ENCODE data around the gene ZNF438. TPM values are rescaled to one million over a fixed set of nuclear protein-coding genes. Genes with fewer than 3 reads are reported as not detected.

The ZNF438 gene
- total RNA-seq, 1 experiment from 2014 or later, result 2.0 TPM

DNA sequence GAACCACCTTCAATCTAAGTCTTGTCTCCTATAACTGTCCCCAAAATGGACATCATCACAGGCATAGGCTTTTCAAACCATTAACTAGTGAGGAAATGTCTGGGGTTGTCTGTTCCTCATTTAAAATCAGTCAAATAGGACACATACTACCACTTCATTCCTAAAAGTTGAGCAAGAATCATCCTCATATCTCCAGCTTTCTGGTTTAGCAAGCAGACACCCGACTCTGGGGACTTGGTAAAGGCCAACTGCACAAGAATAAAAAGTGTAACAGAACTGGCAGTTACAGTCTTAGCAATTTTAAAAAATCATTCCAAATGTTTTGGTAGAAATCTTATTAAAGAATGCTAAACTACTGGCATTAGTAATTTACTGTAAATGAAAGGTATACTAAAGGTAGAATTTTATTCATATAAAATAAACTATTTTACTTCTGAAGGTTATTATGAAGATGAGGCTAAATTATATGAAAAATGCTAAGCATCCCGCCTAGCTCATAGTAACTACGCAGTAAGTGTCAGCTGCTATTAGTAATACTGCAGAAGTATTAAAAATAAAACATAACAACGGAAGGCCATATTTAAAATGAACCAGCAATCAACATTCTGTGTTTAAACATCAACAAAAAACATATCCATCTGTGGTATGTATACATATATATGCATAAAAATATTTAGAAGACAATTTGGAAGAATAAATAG is 60.8 kb downstream of the ZNF438 start:
- CTCF ChIA-PET, result no interaction called here
- no peaks in the 10 kb centered on the region for H3K4me1 ChIP-seq (ENCODE audit: insufficient read depth, low read length, poor library complexity, severe bottlenecking)

DNA sequence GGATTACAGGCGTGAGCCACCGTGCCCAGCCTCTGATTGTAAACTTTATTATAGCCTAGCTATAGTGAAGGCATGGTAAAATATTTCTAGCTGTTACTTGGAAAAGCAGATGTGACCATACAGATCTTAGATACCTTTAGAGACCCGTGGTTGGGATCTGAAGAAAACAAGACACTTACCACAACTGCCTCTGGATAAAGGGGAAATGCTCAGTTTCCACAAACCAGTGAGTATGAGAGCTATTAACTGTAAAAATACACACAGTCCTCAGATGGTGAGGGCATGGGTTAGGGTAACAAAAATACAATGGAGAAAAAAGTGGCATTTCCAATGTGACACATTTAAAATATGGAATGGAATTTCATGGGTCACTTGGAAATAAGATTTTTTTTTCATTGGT is 63.0 kb downstream of the ZNF438 start:
- Histone ChIP-seq H3K27me3 (replicated peaks; ENCODE audit: insufficient read depth, low read depth, low read length, poor library complexity) (no peaks in the 10 kb centered on the region), H3K36me3 (ENCODE audit: insufficient read depth, low read length, poor library complexity, severe bottlenecking) (no peaks in the 10 kb centered on the region), H3K9me3 (ENCODE audit: low read depth, low read length, poor library complexity, severe bottlenecking) (no peaks in the 10 kb centered on the region), H3K4me1 (ENCODE audit: insufficient read depth, low read length, poor library complexity, severe bottlenecking) (no peaks in the 10 kb centered on the region), H3K27ac (ENCODE audit: low read depth, low read length, poor library complexity, severe bottlenecking) (no peak overlapping the region), H3K4me3 (ENCODE audit: low read depth, low read length, poor library complexity, severe bottlenecking) (no peak overlapping the region)
- DNase-seq (ENCODE audit: low spot score), result no peak
- CTCF ChIA-PET, result no interaction called here
- POLR2A ChIA-PET (ENCODE audit: low non-redundant PET), result no interaction called here
- intact Hi-C loops (cut with micrococcal nuclease; ENCODE audit: unreplicated experiment), result no loop called here
- no TSS peak for BruUV-seq (replicated peaks)
- no peak for TF ChIP-seq EZH2 (IDR thresholded peaks at IDR 0.05; ENCODE audit: borderline replicate concordance, low read depth, low read length, poor library complexity, severe bottlenecking)
- TF ChIP-seq, protein P1, sequence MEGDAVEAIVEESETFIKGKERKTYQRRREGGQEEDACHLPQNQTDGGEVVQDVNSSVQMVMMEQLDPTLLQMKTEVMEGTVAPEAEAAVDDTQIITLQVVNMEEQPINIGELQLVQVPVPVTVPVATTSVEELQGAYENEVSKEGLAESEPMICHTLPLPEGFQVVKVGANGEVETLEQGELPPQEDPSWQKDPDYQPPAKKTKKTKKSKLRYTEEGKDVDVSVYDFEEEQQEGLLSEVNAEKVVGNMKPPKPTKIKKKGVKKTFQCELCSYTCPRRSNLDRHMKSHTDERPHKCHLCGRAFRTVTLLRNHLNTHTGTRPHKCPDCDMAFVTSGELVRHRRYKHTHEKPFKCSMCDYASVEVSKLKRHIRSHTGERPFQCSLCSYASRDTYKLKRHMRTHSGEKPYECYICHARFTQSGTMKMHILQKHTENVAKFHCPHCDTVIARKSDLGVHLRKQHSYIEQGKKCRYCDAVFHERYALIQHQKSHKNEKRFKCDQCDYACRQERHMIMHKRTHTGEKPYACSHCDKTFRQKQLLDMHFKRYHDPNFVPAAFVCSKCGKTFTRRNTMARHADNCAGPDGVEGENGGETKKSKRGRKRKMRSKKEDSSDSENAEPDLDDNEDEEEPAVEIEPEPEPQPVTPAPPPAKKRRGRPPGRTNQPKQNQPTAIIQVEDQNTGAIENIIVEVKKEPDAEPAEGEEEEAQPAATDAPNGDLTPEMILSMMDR (conservative IDR thresholded peaks at IDR 0.05; ENCODE audit: low read depth, low read length), result no peak

More for the DNA sequence above, 60.8 kb downstream of the ZNF438 start:
- intact Hi-C loops (cut with micrococcal nuclease; ENCODE audit: unreplicated experiment), result no loop called here
- no peak for DNase-seq (ENCODE audit: low spot score)
- Histone ChIP-seq H3K27me3 (replicated peaks; ENCODE audit: insufficient read depth, low read depth, low read length, poor library complexity) (no peaks in the 10 kb centered on the region), H3K9me3 (ENCODE audit: low read depth, low read length, poor library complexity, severe bottlenecking) (no peaks in the 10 kb centered on the region), H3K4me3 (ENCODE audit: low read depth, low read length, poor library complexity, severe bottlenecking) (no peak overlapping the region), H3K27ac (ENCODE audit: low read depth, low read length, poor library complexity, severe bottlenecking) (no peak overlapping the region), H3K36me3 (ENCODE audit: insufficient read depth, low read length, poor library complexity, severe bottlenecking) (no peaks in the 10 kb centered on the region)
- POLR2A ChIA-PET (ENCODE audit: low non-redundant PET), result no interaction called here
- TF ChIP-seq, protein P1 (conservative IDR thresholded peaks at IDR 0.05; ENCODE audit: low read depth, low read length), result no peak
- no peak for TF ChIP-seq EZH2 (IDR thresholded peaks at IDR 0.05; ENCODE audit: borderline replicate concordance, low read depth, low read length, poor library complexity, severe bottlenecking)
- BruUV-seq (replicated peaks), result no TSS peak

DNA sequence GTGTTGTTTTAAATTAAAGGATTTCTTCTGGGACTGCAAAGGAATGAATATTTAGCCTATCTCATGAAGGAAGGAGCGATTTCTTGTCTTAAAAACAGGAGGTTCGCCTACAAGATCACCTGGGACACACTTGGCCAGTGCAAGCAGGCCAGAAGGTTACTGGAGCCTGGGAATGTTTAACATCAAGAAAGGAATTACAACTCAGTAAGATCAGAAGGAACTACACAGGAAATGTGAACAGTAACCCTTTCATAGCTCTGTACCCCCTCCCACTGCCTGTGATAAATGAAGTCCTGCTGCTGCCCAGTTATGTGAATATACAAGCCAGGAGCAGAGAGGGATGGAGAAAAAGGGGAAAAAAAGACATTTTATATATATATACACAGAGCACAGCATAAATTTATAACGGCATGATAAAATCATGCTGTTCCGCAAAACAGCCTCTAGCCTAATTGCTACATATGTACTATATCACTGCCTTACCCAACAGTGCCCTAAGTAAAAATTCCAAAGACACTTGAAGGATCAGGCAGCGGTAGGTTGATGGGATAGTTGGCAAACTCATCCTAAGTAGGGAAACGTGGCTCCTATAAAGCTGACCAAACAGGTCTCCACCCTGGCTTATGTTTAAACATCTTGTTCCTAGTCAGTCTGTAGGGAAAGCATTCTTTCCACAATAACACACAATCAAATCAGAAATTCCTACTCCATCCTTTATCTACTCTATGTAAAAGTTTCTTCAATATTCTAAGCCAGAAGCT is 63.8 kb downstream of the ZNF438 start:
- TF ChIP-seq, protein P1 (conservative IDR thresholded peaks at IDR 0.05; ENCODE audit: low read depth, low read length), result no peak
- no peak for TF ChIP-seq EZH2 (IDR thresholded peaks at IDR 0.05; ENCODE audit: borderline replicate concordance, low read depth, low read length, poor library complexity, severe bottlenecking)
- no TSS peak for BruUV-seq (replicated peaks)
- Histone ChIP-seq H3K27me3 (replicated peaks; ENCODE audit: insufficient read depth, low read depth, low read length, poor library complexity) (no peaks in the 10 kb centered on the region), H3K36me3 (ENCODE audit: insufficient read depth, low read length, poor library complexity, severe bottlenecking) (no peaks in the 10 kb centered on the region), H3K27ac (ENCODE audit: low read depth, low read length, poor library complexity, severe bottlenecking) (no peak overlapping the region), H3K4me1 (ENCODE audit: insufficient read depth, low read length, poor library complexity, severe bottlenecking) (no peaks in the 10 kb centered on the region), H3K9me3 (ENCODE audit: low read depth, low read length, poor library complexity, severe bottlenecking) (no peaks in the 10 kb centered on the region), H3K4me3 (ENCODE audit: low read depth, low read length, poor library complexity, severe bottlenecking) (no peak overlapping the region)
- ChIA-PET CTCF (no interaction called here), POLR2A (ENCODE audit: low non-redundant PET) (no interaction called here)
- DNase-seq (ENCODE audit: low spot score), result no peak
- intact Hi-C loops (cut with micrococcal nuclease; ENCODE audit: unreplicated experiment), result no loop called here
